Activated CD8-positive, alpha-beta memory T cell treated with anti-CD3 and anti-CD28 coated beads, Interleukin-2, amount 50 U/mL, for 4 hours (primary cell): ENCODE measurements around the gene AMBP.
"Not testable (repeated sequence)": the region's sequence is repeated elsewhere in the genome, so short reads cannot be mapped to it uniquely, and the experiment has no call there.

Experiments
- DNase-seq: peaks from one replicate; pipeline ENCODE4 v3.0.0-alpha.2; 2020

The AMBP gene

GRCh38 chr9:114090798-114091197 lies 12.7 kb upstream of the AMBP start:
- DNase-seq = no peak

- DNase-seq = no peak
These were observed 11.2 kb upstream of the AMBP start for GRCh38 chr9:114089206-114089840.

GRCh38 chr9:114088571-114089170 lies 10.6 kb upstream of the AMBP start:
- DNase-seq = no peak

GRCh38 chr9:114087721-114088120 lies 9.6 kb upstream of the AMBP start:
- no peak for DNase-seq

- no peak for DNase-seq
These were observed 8.5 kb upstream of the AMBP start for GRCh38 chr9:114086607-114087006.

GRCh38 chr9:114086009-114086408 lies 7.9 kb upstream of the AMBP start:
- no peak for DNase-seq

- DNase-seq = no peak
These were observed 7.3 kb upstream of the AMBP start for GRCh38 chr9:114085387-114085789.

GRCh38 chr9:114084282-114085073 lies 6.4 kb upstream of the AMBP start:
- DNase-seq = no peak

GRCh38 chr9:114083666-114084065 lies 5.6 kb upstream of the AMBP start:
- no peak for DNase-seq

- not testable (repeated sequence) for DNase-seq
These were observed 4.8 kb upstream of the AMBP start for GRCh38 chr9:114082763-114083412.

- peak; percentile 80 for DNase-seq
These were observed 4.1 kb upstream of the AMBP start for GRCh38 chr9:114082017-114082762.

- DNase-seq = no peak
These were observed 3.4 kb upstream of the AMBP start for GRCh38 chr9:114081441-114082016.

GRCh38 chr9:114080773-114081440 lies 2.8 kb upstream of the AMBP start:
- no peak for DNase-seq

GRCh38 chr9:114080195-114080772 lies 2.2 kb upstream of the AMBP start:
- no peak for DNase-seq

- no peak for DNase-seq
These were observed 669 bp upstream of the AMBP start for GRCh38 chr9:114078781-114079156.

- no peak for DNase-seq
These were observed 800 bp downstream of the AMBP start for GRCh38 chr9:114077162-114077837.

- no peak for DNase-seq
These were observed 1.6 kb downstream of the AMBP start for GRCh38 chr9:114076237-114077161.

- DNase-seq = no peak
These were observed 2.5 kb downstream of the AMBP start for GRCh38 chr9:114075602-114076001.

- no peak for DNase-seq
These were observed 5.6 kb downstream of the AMBP start for GRCh38 chr9:114072184-114073140.
